Uterus (tissue), 4 donors: ENCODE data around the gene ABCG2. TPM values are rescaled to one million over a fixed set of nuclear protein-coding genes. Genes with fewer than 3 reads are reported as not detected.
"Not testable (repeated sequence)": the region's sequence is repeated elsewhere in the genome, so short reads cannot be mapped to it uniquely, and the experiment has no call there.

ENCODE experiments used
- DNase-seq, 2 donors: peaks; one replicate each; pipeline ENCODE4 v3.0.0-alpha.2; 2019 to 2020
- H3K27ac ChIP-seq, 2 donors: fragments of 200-600 bp; sonication (generic); 1 replicate in 1 of 2; 2 replicates in 1 of 2; pipeline ENCODE4 v1.5.1; 2016 to 2018
- H3K27me3 ChIP-seq, 2 donors: fragments of 200-600 bp; sonication (generic); one replicate each; pipeline ENCODE4 v1.5.1; 2018 to 2019; ENCODE audit warnings: control low read depth in 1 of 2
- H3K36me3 ChIP-seq, 2 donors: fragments of 200-600 bp; sonication (generic); one replicate each; pipeline ENCODE4 v1.5.1; 2019; ENCODE audit warnings: control low read depth in 1 of 2
- H3K4me1 ChIP-seq, 2 donors: fragments of 200-600 bp; sonication (generic); one replicate each; pipeline ENCODE4 v1.5.1; 2018 to 2019; ENCODE audit warnings: control low read depth in 1 of 2
- H3K4me3 ChIP-seq, 2 donors: fragments of 200-600 bp; sonication (generic); 1 replicate in 1 of 2; 2 replicates in 1 of 2; pipeline ENCODE4 v1.5.1; 2018 to 2019; ENCODE audit warnings: mild to moderate bottlenecking in 1 of 2
- H3K9me3 ChIP-seq, 2 donors: fragments of 200-600 bp; sonication (generic); one replicate each; pipeline ENCODE4 v1.5.1; 2019; ENCODE audit warnings: control low read depth in 1 of 2
- POLR2A ChIP-seq, 2 donors: fragments of 450-650 bp; IDR thresholded peaks; one replicate each; pipeline ENCODE4 v1.6.1; 2016; ENCODE audit warnings: antibody characterized with exemption in 2 of 2, mild to moderate bottlenecking in 1 of 2, moderate library complexity in 1 of 2
- intact Hi-C: fragments of 100-400 bp; cut with DNase I; formaldehyde crosslinking; loops from one replicate; pipeline ENCODE4 v1.15.1; 2023; ENCODE audit warnings: low total_unique reads
- total RNA-seq, 4 donors: library from RNA; depleted of rRNA in 3 of 4; stranded (reverse); fragments of >200 nt in 3 of 4; gene quantifications; one replicate each; pipeline versions ENCODE4 v1.1.0 to v1.2.4, GENCODE V29; 2014 to 2023
- TF ChIP-seq, protein P1 (sequence below), 4 experiments: fragments of 200-600 bp in 2 of 4; fragments of 450-650 bp in 2 of 4; sonication (generic) in 2 of 4; IDR thresholded peaks; one replicate each; pipeline ENCODE4 v1.5.1; 2016 to 2019; ENCODE audit warnings: antibody characterized with exemption in 4 of 4, mild to moderate bottlenecking in 2 of 4, moderate library complexity in 1 of 4
- donor health status: DM: yes; HTN: yes; CAD: no.

Gene ABCG2
- total RNA-seq, 4 donors from 2014 or later: 35.9 to 61.8 (median 50.0) TPM

DNA sequence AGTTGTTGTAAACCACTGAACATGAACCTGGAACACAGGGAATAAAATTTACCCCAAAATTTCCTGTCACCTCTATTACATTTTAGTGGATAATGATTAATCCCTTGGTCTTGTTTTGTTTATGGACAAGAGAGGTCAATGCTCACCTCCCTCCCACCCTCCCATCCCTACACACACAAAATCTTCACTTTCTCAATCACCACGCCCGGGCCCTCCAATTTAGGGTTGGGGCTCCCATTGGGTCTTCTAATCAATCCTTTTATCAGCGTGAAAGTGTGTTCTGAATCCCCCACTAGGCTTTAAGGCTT, 23.1 kb downstream of the ABCG2 start:
- TF ChIP-seq, protein P1, sequence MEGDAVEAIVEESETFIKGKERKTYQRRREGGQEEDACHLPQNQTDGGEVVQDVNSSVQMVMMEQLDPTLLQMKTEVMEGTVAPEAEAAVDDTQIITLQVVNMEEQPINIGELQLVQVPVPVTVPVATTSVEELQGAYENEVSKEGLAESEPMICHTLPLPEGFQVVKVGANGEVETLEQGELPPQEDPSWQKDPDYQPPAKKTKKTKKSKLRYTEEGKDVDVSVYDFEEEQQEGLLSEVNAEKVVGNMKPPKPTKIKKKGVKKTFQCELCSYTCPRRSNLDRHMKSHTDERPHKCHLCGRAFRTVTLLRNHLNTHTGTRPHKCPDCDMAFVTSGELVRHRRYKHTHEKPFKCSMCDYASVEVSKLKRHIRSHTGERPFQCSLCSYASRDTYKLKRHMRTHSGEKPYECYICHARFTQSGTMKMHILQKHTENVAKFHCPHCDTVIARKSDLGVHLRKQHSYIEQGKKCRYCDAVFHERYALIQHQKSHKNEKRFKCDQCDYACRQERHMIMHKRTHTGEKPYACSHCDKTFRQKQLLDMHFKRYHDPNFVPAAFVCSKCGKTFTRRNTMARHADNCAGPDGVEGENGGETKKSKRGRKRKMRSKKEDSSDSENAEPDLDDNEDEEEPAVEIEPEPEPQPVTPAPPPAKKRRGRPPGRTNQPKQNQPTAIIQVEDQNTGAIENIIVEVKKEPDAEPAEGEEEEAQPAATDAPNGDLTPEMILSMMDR (IDR thresholded peaks at IDR 0.05): no peak
- TF ChIP-seq POLR2A (IDR thresholded peaks at IDR 0.05): no peak
- no peaks in the 10 kb centered on the region for H3K27me3 ChIP-seq
- DNase-seq: no peak
- intact Hi-C loops: no loop called here
- no peak overlapping the region for H3K27ac ChIP-seq
- H3K9me3 ChIP-seq: no peaks in the 10 kb centered on the region
- H3K4me3 ChIP-seq: no peak overlapping the region
- H3K36me3 ChIP-seq: no peaks in the 10 kb centered on the region
- H3K4me1 ChIP-seq: no peaks in the 10 kb centered on the region

DNA sequence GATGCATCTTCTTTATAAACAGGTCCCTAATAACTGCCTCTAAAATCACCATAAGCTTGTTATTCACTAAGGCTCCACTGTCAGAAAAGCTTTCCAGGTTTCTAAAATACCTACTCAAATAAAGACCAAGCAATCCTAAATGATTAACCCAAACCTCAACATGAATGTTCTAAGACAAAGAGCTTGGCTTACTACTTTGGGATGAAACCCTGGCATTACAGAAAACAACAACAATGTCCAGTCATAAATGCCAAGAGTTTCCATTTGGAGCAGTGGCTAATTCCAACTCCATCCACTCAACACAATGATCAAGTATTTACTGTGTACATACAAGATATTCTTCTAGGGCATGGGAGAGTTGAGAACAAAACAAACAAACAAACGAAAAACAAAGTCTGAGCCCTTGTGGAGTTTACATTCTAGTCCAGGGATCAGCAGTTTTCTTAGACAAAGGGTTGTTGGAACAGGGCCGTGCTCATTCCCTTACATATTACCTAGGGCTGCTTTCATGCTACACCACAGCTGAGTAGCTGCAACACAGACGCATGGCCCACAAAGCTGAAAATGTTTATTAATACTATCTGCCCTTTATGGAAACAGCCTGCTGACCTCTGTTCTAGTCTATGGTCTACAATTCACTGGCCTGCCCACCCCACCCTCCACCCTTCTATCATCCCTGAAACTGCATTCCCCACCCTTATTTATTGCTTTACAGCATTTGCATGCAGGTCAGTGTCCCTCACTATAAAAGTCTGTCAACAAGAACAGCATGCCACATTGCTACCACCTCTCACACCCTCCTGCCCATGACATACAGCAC, 23.7 kb downstream of the ABCG2 start:
- intact Hi-C loops: no loop called here
- Histone ChIP-seq H3K27ac (no peak overlapping the region), H3K4me1 (no peaks in the 10 kb centered on the region), H3K27me3 (no peaks in the 10 kb centered on the region), H3K9me3 (no peaks in the 10 kb centered on the region), H3K36me3 (no peaks in the 10 kb centered on the region), H3K4me3 (no peak overlapping the region)
- TF ChIP-seq, protein P1 (IDR thresholded peaks at IDR 0.05): no peak
- no peak for TF ChIP-seq POLR2A (IDR thresholded peaks at IDR 0.05)
- DNase-seq: no peak

- Histone ChIP-seq H3K9me3 (no peaks in the 10 kb centered on the region), H3K27ac (no peak overlapping the region)
- intact Hi-C loops: no loop called here
These were observed 24.3 kb downstream of the ABCG2 start for GRCh38 chr4:88134111-88134510.

GRCh38 chr4:88130544-88131305, 27.7 kb downstream of the ABCG2 start:
- Histone ChIP-seq H3K27me3 (no peaks in the 10 kb centered on the region), H3K4me3 (no peak overlapping the region), H3K4me1 (no peaks in the 10 kb centered on the region), H3K36me3 (no peaks in the 10 kb centered on the region), H3K9me3 (no peaks in the 10 kb centered on the region), H3K27ac (no peak overlapping the region)
- DNase-seq: no peak
- TF ChIP-seq, protein P1 (IDR thresholded peaks at IDR 0.05): no peak
- TF ChIP-seq POLR2A (IDR thresholded peaks at IDR 0.05): no peak
- intact Hi-C loops: no loop called here

More at GRCh38 chr4:88134111-88134510, 24.3 kb downstream of the ABCG2 start:
- H3K4me3 ChIP-seq: no peak overlapping the region
- no peaks in the 10 kb centered on the region for H3K36me3 ChIP-seq
- no peak for DNase-seq
- H3K4me1 ChIP-seq: no peaks in the 10 kb centered on the region
- H3K27me3 ChIP-seq: no peaks in the 10 kb centered on the region
- TF ChIP-seq POLR2A (IDR thresholded peaks at IDR 0.05): no peak
- TF ChIP-seq, protein P1 (IDR thresholded peaks at IDR 0.05): no peak

GRCh38 chr4:88130003-88130402, 28.4 kb downstream of the ABCG2 start:
- Histone ChIP-seq H3K27me3 (no peaks in the 10 kb centered on the region), H3K4me3 (no peak overlapping the region), H3K36me3 (no peaks in the 10 kb centered on the region), H3K4me1 (no peaks in the 10 kb centered on the region), H3K9me3 (no peaks in the 10 kb centered on the region), H3K27ac (no peak overlapping the region)
- TF ChIP-seq, protein P1 (IDR thresholded peaks at IDR 0.05): no peak
- no peak for TF ChIP-seq POLR2A (IDR thresholded peaks at IDR 0.05)
- no peak for DNase-seq
- intact Hi-C loops: no loop called here

DNA sequence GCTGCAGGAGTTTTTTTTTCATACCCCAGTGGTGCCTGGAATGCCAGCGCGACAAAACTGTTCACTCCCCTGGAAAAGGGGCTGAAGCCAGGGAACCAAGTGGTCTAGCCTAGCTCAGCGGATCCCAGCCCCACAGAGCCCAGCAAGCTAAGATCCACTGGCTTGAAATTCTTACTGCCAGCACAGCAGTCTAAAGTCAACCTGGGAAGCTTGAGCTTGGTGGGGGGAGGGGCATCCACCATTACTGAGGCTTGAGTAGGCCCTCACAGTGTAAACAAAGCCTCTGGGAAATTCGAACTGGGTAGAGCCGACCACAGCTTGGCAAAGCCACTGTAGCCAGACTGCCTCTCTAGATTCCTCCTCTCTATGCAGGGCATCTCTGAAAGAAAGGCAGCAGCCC, 36.2 kb downstream of the ABCG2 start:
- intact Hi-C loops, H3K4me3 ChIP-seq, DNase-seq, H3K27ac ChIP-seq, H3K4me1 ChIP-seq, H3K36me3 ChIP-seq, H3K27me3 ChIP-seq: not testable (repeated sequence)
- H3K9me3 ChIP-seq: peaks cover 0 to 11% of the 10 kb centered on the region in 2 donors
